ENCODE results near the gene DHRSX. TPM values are rescaled to one million over a fixed set of nuclear protein-coding genes. Genes with fewer than 3 reads are reported as not detected.

The DHRSX gene
- polyA plus RNA-seq, 2 of the 4 experiments (the other 2 are of a cell fraction), result 32.1 to 56.3 TPM

GRCh38 chrX:2401590-2402360 lies 99.0 kb downstream of the DHRSX start:
- H3K4me3 ChIP-seq, result no peak overlapping the region
- ChIA-PET POLR2A (no interaction called here), CTCF (no interaction called here)
- no peak for DNase-seq (ENCODE audit: low read depth in 1 of 2, low spot score in 1 of 2)
- no peak overlapping the region for H3K27ac ChIP-seq
- no peak for ATAC-seq
- H3K4me2 ChIP-seq, result no peak overlapping the region
- H3K4me1 ChIP-seq, result peaks cover 15% of the 10 kb centered on the region; the same call in 2 of the 3 replicates
- H3K9me3 ChIP-seq, result no peaks in the 10 kb centered on the region
- no peak for TF ChIP-seq CBX2 (IDR thresholded peaks at IDR 0.05; ENCODE audit: borderline replicate concordance, low read depth)
- TF ChIP-seq MYC (IDR thresholded peaks at IDR 0.05; ENCODE audit: borderline replicate concordance, low read length), result no peak
- TF ChIP-seq JUN (IDR thresholded peaks at IDR 0.05), result no peak
- no peak for TF ChIP-seq ZSCAN20 (CRISPR knock-in tag; IDR thresholded peaks at IDR 0.05)
- TF ChIP-seq HOXA7 (CRISPR knock-in tag; IDR thresholded peaks at IDR 0.05), result no peak
- no peak for TF ChIP-seq MAX (IDR thresholded peaks at IDR 0.05)
- no peak for TF ChIP-seq GATA3 (IDR thresholded peaks at IDR 0.05; ENCODE audit: borderline replicate concordance)
- no peak for TF ChIP-seq ATOH8 (CRISPR knock-in tag; IDR thresholded peaks at IDR 0.05; ENCODE audit: low read depth)
- no peak for TF ChIP-seq PBX3 (IDR thresholded peaks at IDR 0.05)
- TF ChIP-seq EHF (CRISPR knock-in tag; IDR thresholded peaks at IDR 0.05), result no peak
- no peak for TF ChIP-seq FOXS1 (CRISPR knock-in tag; IDR thresholded peaks at IDR 0.05)
- no peak for TF ChIP-seq ESRRA (IDR thresholded peaks at IDR 0.05; ENCODE audit: borderline replicate concordance, low read length)
- WGBS (ENCODE audit: missing lambda C conversion rate), result 91% methylated on average over 21 of the region's 21 CpGs
- no peak for FAIRE-seq

GRCh38 chrX:2401201-2401589 lies 99.6 kb downstream of the DHRSX start:
- no peak for FAIRE-seq

More at GRCh38 chrX:2401201-2401589, 99.6 kb downstream of the DHRSX start:
- Histone ChIP-seq H3K4me3 (no peak overlapping the region), H3K4me2 (no peak overlapping the region), H3K9me3 (no peaks in the 10 kb centered on the region), H3K27ac (no peak overlapping the region), H3K4me1 (peaks cover 15% of the 10 kb centered on the region; the same call in 2 of the 3 replicates)
- 83% methylated on average over 9 of the region's 9 CpGs for WGBS (ENCODE audit: missing lambda C conversion rate)
- DNase-seq (ENCODE audit: low read depth in 1 of 2, low spot score in 1 of 2) (no peak), ATAC-seq (no peak)
- TF ChIP-seq FOSL2 (IDR thresholded peaks at IDR 0.05), result no peak
- TF ChIP-seq FOSL2 (CRISPR knock-in tag; IDR thresholded peaks at IDR 0.05), result no peak
- TF ChIP-seq CBX2 (IDR thresholded peaks at IDR 0.05; ENCODE audit: borderline replicate concordance, low read depth), result no peak
- TF ChIP-seq HEYL (CRISPR knock-in tag; IDR thresholded peaks at IDR 0.05), result no peak
- TF ChIP-seq ZFP36 (IDR thresholded peaks at IDR 0.05; ENCODE audit: borderline replicate concordance, partially characterized antibody), result no peak
- no peak for TF ChIP-seq MAZ (IDR thresholded peaks at IDR 0.05; ENCODE audit: borderline replicate concordance, low read depth, low read length)
- TF ChIP-seq CHD4 (IDR thresholded peaks at IDR 0.05; ENCODE audit: borderline replicate concordance), result no peak
- no peak for TF ChIP-seq GATA3 (IDR thresholded peaks at IDR 0.05; ENCODE audit: borderline replicate concordance)
- TF ChIP-seq NFE2L2 (conservative IDR thresholded peaks at IDR 0.05; ENCODE audit: low read length), result no peak
- no peak for TF ChIP-seq REST (IDR thresholded peaks at IDR 0.05)
- no peak for TF ChIP-seq HDAC2 (IDR thresholded peaks at IDR 0.05)
- no peak for TF ChIP-seq POLR2A (IDR thresholded peaks at IDR 0.05; ENCODE audit: low read length)
- TF ChIP-seq BCL3 (IDR thresholded peaks at IDR 0.05), result no peak
- TF ChIP-seq HES2 (IDR thresholded peaks at IDR 0.05), result no peak
- TF ChIP-seq MYC (IDR thresholded peaks at IDR 0.05; ENCODE audit: borderline replicate concordance, low read length), result no peak
- ChIA-PET POLR2A (no interaction called here), CTCF (no interaction called here)

Data from A549 (cell line).